Measurements from ENCODE around the gene RNF144A.

Gene RNF144A

GRCh38 chr2:6909431-6910385, 7.5 kb upstream of the RNF144A start:
- no peak for DNase-seq

GRCh38 chr2:6911721-6912120, 5.5 kb upstream of the RNF144A start:
- no peak for DNase-seq

- DNase-seq: no peak
Observed at GRCh38 chr2:6913415-6914157, 3.6 kb upstream of the RNF144A start.

- no peak for DNase-seq
Observed at GRCh38 chr2:6914828-6915227, 2.4 kb upstream of the RNF144A start.

GRCh38 chr2:6915399-6915798, 1.8 kb upstream of the RNF144A start:
- DNase-seq: no peak

- DNase-seq: no peak
Observed at GRCh38 chr2:6916224-6916623, 988 bp upstream of the RNF144A start.

- no peak for DNase-seq
Observed at GRCh38 chr2:6916736-6917070, 509 bp upstream of the RNF144A start.

- no peak for DNase-seq
Observed at GRCh38 chr2:6917761-6918421, 679 bp downstream of the RNF144A start.

- DNase-seq: no peak
Observed at GRCh38 chr2:6919901-6920742, 2.9 kb downstream of the RNF144A start.

- no peak for DNase-seq
Observed at GRCh38 chr2:6920743-6921064, 3.5 kb downstream of the RNF144A start.

- no peak for DNase-seq
Observed at GRCh38 chr2:6921321-6921922, 4.2 kb downstream of the RNF144A start.

- DNase-seq: peak; percentile 25
Observed at GRCh38 chr2:6922201-6922656, 5.0 kb downstream of the RNF144A start.

GRCh38 chr2:6923319-6923718, 6.1 kb downstream of the RNF144A start:
- DNase-seq: no peak

- no peak for DNase-seq
Observed at GRCh38 chr2:6924101-6924923, 7.1 kb downstream of the RNF144A start.

- DNase-seq: no peak
Observed at GRCh38 chr2:6924924-6925409, 7.8 kb downstream of the RNF144A start.

- no peak for DNase-seq
Observed at GRCh38 chr2:6926071-6926732, 9.0 kb downstream of the RNF144A start.

- DNase-seq: no peak
Observed at GRCh38 chr2:6927186-6927585, 10.0 kb downstream of the RNF144A start.

GRCh38 chr2:6927753-6928152, 10.5 kb downstream of the RNF144A start:
- DNase-seq: no peak

GRCh38 chr2:6928452-6928851, 11.2 kb downstream of the RNF144A start:
- DNase-seq: no peak

GRCh38 chr2:6929196-6929819, 12.1 kb downstream of the RNF144A start:
- DNase-seq: no peak
